GM12891 (cell line): ENCODE data around the gene VMP1.

Experiments
- PAX5 ChIP-seq: IDR thresholded peaks from 2 replicates; pipeline ENCODE4 v1.6.1; 2011; ENCODE audit warnings: low read length, moderate library complexity, mild to moderate bottlenecking; ENCODE audit not compliant: insufficient read depth, severe bottlenecking
- POLR2A ChIP-seq: IDR thresholded peaks from 2 replicates; pipeline ENCODE4 v1.6.1; 2011; ENCODE audit warnings: low read depth, low read length, control low read depth
- POLR2AphosphoS5 ChIP-seq: IDR thresholded peaks from 2 replicates; pipeline ENCODE4 v1.6.1; 2011; ENCODE audit warnings: low read depth, low read length, control low read depth
- POU2F2 ChIP-seq: IDR thresholded peaks from 2 replicates; pipeline ENCODE4 v1.6.1; 2011; ENCODE audit warnings: low read depth, mild to moderate bottlenecking, control low read depth, low read length, moderate library complexity
- SPI1 ChIP-seq: IDR thresholded peaks from 2 replicates; pipeline ENCODE4 v1.6.1; 2011; ENCODE audit warnings: low read depth, low read length, control low read depth
- TAF1 ChIP-seq: IDR thresholded peaks from 2 replicates; pipeline ENCODE4 v1.6.1; 2011; ENCODE audit warnings: low read depth, low read length, control low read depth

DNA sequence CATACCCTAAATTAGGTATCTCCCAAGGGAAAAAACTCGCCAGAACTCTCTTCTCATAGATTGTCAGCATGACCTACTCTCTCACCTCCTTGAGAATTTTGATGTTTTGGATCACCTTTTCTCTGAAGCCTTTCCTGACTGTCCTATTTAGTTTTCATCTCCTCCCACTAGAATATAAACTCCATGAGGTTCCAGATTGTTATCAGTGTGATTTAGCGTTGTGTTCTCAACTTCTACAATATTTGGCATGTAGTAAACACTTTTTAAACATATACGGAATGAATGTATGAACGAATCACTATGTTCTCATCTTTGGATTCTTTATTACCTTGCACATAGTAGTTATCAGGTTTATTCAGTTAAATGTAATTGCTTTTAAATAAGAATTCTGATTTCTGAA lies 88.7 kb downstream of the VMP1 start:
- TF ChIP-seq TAF1 (no peak), POLR2A (no peak), POLR2AphosphoS5 (no peak), SPI1 (no peak), PAX5 (no peak), POU2F2 (no peak)
